NCI-H1105 treated with DMSO at 0.1 percent for 48 hours (cell line): ENCODE results near the gene GPAT3.
"Not testable (repeated sequence)": the region's sequence is repeated elsewhere in the genome, so short reads cannot be mapped to it uniquely, and the experiment has no call there.

Source experiments
- DNase-seq: peaks from one replicate; lab custom pipeline; 2025; lab: John Stamatoyannopoulos, UW

The GPAT3 gene

GRCh38 chr4:83604321-83604720, 68.4 kb downstream of the GPAT3 start:
- no peak for DNase-seq

- no peak for DNase-seq
These were observed 69.3 kb downstream of the GPAT3 start for GRCh38 chr4:83605210-83605609.

- no peak for DNase-seq
These were observed 69.8 kb downstream of the GPAT3 start for GRCh38 chr4:83605744-83606172.

- DNase-seq, result no peak
These were observed 70.6 kb downstream of the GPAT3 start for GRCh38 chr4:83606460-83606859.

- no peak for DNase-seq
These were observed 71.0 kb downstream of the GPAT3 start for GRCh38 chr4:83606898-83607297.

GRCh38 chr4:83609365-83609764, 73.5 kb downstream of the GPAT3 start:
- DNase-seq, result no peak

- DNase-seq, result no peak
These were observed 74.8 kb downstream of the GPAT3 start for GRCh38 chr4:83610729-83611128.

- DNase-seq, result no peak
These were observed 77.1 kb downstream of the GPAT3 start for GRCh38 chr4:83613023-83613422.

GRCh38 chr4:83613994-83614393, 78.1 kb downstream of the GPAT3 start:
- no peak for DNase-seq

GRCh38 chr4:83616252-83616651, 80.3 kb downstream of the GPAT3 start:
- no peak for DNase-seq

- no peak for DNase-seq
These were observed 81.6 kb downstream of the GPAT3 start for GRCh38 chr4:83617371-83618035.

- no peak for DNase-seq
These were observed 82.5 kb downstream of the GPAT3 start for GRCh38 chr4:83618431-83618830.

GRCh38 chr4:83618991-83619645, 83.2 kb downstream of the GPAT3 start:
- DNase-seq, result no peak

GRCh38 chr4:83622127-83622526, 86.2 kb downstream of the GPAT3 start:
- not testable (repeated sequence) for DNase-seq

GRCh38 chr4:83625821-83626220, 89.9 kb downstream of the GPAT3 start:
- no peak for DNase-seq

- no peak for DNase-seq
These were observed 90.4 kb downstream of the GPAT3 start for GRCh38 chr4:83626245-83626836.

GRCh38 chr4:83629945-83630721, 94.2 kb downstream of the GPAT3 start:
- no peak for DNase-seq

- DNase-seq, result no peak
These were observed 95.2 kb downstream of the GPAT3 start for GRCh38 chr4:83631066-83631465.

GRCh38 chr4:83636930-83637329, 101.0 kb downstream of the GPAT3 start:
- DNase-seq, result no peak

- DNase-seq, result peak; percentile 44
These were observed 104.1 kb downstream of the GPAT3 start for GRCh38 chr4:83639849-83640493.

- DNase-seq, result no peak
These were observed 107.1 kb downstream of the GPAT3 start for GRCh38 chr4:83643036-83643435.
